HEK293 (cell line): ENCODE data around the gene KLRC4.

Source experiments
- HOXD13 ChIP-seq: sonication (generic); formaldehyde crosslinking; IDR thresholded peaks from 2 replicates; pipeline ENCODE4 v1.8.0; 2022; ENCODE audit warnings: missing genetic modification reagents, borderline replicate concordance
- IKZF3 ChIP-seq: fragments of 450-650 bp; IDR thresholded peaks from 2 replicates; pipeline ENCODE4 v1.5.0; 2018; ENCODE audit warnings: missing biosample characterization, mild to moderate bottlenecking, missing genetic modification characterization, moderate library complexity
- OVOL3 ChIP-seq: fragments of 450-650 bp; formaldehyde crosslinking; IDR thresholded peaks from 2 replicates; pipeline ENCODE4 v1.5.1; 2016; ENCODE audit warnings: missing biosample characterization, missing genetic modification characterization
- REPIN1 ChIP-seq: fragments of 450-650 bp; formaldehyde crosslinking; IDR thresholded peaks from 2 replicates; pipeline ENCODE4 v1.5.1; 2017; ENCODE audit warnings: missing biosample characterization, missing genetic modification characterization, low read depth
- YY2 ChIP-seq: fragments of 450-650 bp; formaldehyde crosslinking; IDR thresholded peaks from 2 replicates; pipeline ENCODE4 v1.5.1; 2016; ENCODE audit warnings: missing biosample characterization, missing genetic modification characterization
- ZNF112 ChIP-seq: fragments of 450-650 bp; formaldehyde crosslinking; IDR thresholded peaks from 2 replicates; pipeline ENCODE4 v1.5.0; 2017; ENCODE audit warnings: missing biosample characterization, missing genetic modification characterization
- ZNF132 ChIP-seq: fragments of 450-650 bp; formaldehyde crosslinking; IDR thresholded peaks from 2 replicates; pipeline ENCODE4 v1.5.1; 2017; ENCODE audit warnings: missing biosample characterization, missing genetic modification characterization, borderline replicate concordance
- ZNF174 ChIP-seq: fragments of 450-650 bp; formaldehyde crosslinking; IDR thresholded peaks from 2 replicates; pipeline ENCODE4 v1.5.0; 2017; ENCODE audit warnings: missing biosample characterization, mild to moderate bottlenecking, missing genetic modification characterization
- ZNF184 ChIP-seq: fragments of 450-650 bp; IDR thresholded peaks from 2 replicates; pipeline ENCODE4 v1.5.1; 2018; ENCODE audit warnings: missing biosample characterization, mild to moderate bottlenecking, missing genetic modification characterization
- ZNF202 ChIP-seq: fragments of 450-650 bp; formaldehyde crosslinking; IDR thresholded peaks from 2 replicates; pipeline ENCODE4 v1.5.1; 2016; ENCODE audit warnings: missing biosample characterization, missing genetic modification characterization, borderline replicate concordance
- ZNF211 ChIP-seq: fragments of 450-650 bp; formaldehyde crosslinking; IDR thresholded peaks from 2 replicates; pipeline ENCODE4 v1.5.1; 2016; ENCODE audit warnings: low read depth, missing biosample characterization, missing genetic modification characterization
- ZNF23 ChIP-seq: fragments of 450-650 bp; formaldehyde crosslinking; IDR thresholded peaks from 2 replicates; pipeline ENCODE4 v1.5.1; 2016; ENCODE audit warnings: missing biosample characterization, missing genetic modification characterization, borderline replicate concordance
- ZNF266 ChIP-seq: fragments of 450-650 bp; formaldehyde crosslinking; IDR thresholded peaks from 2 replicates; pipeline ENCODE4 v1.5.1; 2016; ENCODE audit warnings: missing biosample characterization, missing genetic modification characterization, low read depth
- ZNF311 ChIP-seq: fragments of 450-650 bp; formaldehyde crosslinking; IDR thresholded peaks from 2 replicates; pipeline ENCODE4 v1.5.1; 2017; ENCODE audit warnings: missing biosample characterization, missing genetic modification characterization, borderline replicate concordance
- ZNF324 ChIP-seq: fragments of 450-650 bp; formaldehyde crosslinking; IDR thresholded peaks from 2 replicates; pipeline ENCODE4 v1.5.1; 2016; ENCODE audit warnings: missing biosample characterization, missing genetic modification characterization
- ZNF366 ChIP-seq: fragments of 450-650 bp; formaldehyde crosslinking; conservative IDR thresholded peaks from 2 replicates; pipeline ENCODE4 v1.5.1; 2016; ENCODE audit warnings: missing biosample characterization, missing genetic modification characterization
- ZNF404 ChIP-seq: fragments of 450-650 bp; formaldehyde crosslinking; IDR thresholded peaks from 2 replicates; pipeline ENCODE4 v1.5.1; 2017; ENCODE audit warnings: missing biosample characterization, missing genetic modification characterization
- ZNF426 ChIP-seq: fragments of 450-650 bp; formaldehyde crosslinking; IDR thresholded peaks from 2 replicates; pipeline ENCODE4 v1.5.1; 2017; ENCODE audit warnings: missing biosample characterization, missing genetic modification characterization, mild to moderate bottlenecking, inconsistent platforms, moderate library complexity
- ZNF473 ChIP-seq: fragments of 450-650 bp; formaldehyde crosslinking; IDR thresholded peaks from 2 replicates; pipeline ENCODE4 v1.5.1; 2017; ENCODE audit warnings: missing biosample characterization, missing genetic modification characterization
- ZNF654 ChIP-seq: fragments of 450-650 bp; formaldehyde crosslinking; IDR thresholded peaks from 2 replicates; pipeline ENCODE4 v1.5.1; 2016; ENCODE audit warnings: low read depth, missing biosample characterization, missing genetic modification characterization
- ZNF776 ChIP-seq: fragments of 450-650 bp; formaldehyde crosslinking; IDR thresholded peaks from 2 replicates; pipeline ENCODE4 v1.5.0; 2017; ENCODE audit warnings: missing biosample characterization, missing genetic modification characterization, borderline replicate concordance
- ZSCAN16 ChIP-seq: fragments of 450-650 bp; formaldehyde crosslinking; IDR thresholded peaks from 2 replicates; pipeline ENCODE4 v1.5.1; 2016; ENCODE audit warnings: missing biosample characterization, missing genetic modification characterization
- TF ChIP-seq, protein P1 (sequence below): fragments of 450-650 bp; formaldehyde crosslinking; conservative IDR thresholded peaks from 2 replicates; pipeline ENCODE4 v1.5.1; 2016; ENCODE audit warnings: low read depth, missing biosample characterization, missing genetic modification characterization
- TF ChIP-seq, protein P2 (sequence below): fragments of 450-650 bp; formaldehyde crosslinking; IDR thresholded peaks from 2 replicates; pipeline ENCODE4 v1.5.1; 2016; ENCODE audit warnings: missing biosample characterization, missing genetic modification characterization, borderline replicate concordance
- TF ChIP-seq, protein P3 (sequence below): fragments of 450-650 bp; IDR thresholded peaks from 2 replicates; pipeline ENCODE4 v1.5.1; 2018; ENCODE audit warnings: missing biosample characterization, missing genetic modification characterization
- TF ChIP-seq, protein P4 (sequence below): fragments of 450-650 bp; formaldehyde crosslinking; IDR thresholded peaks from 2 replicates; pipeline ENCODE4 v1.5.1; 2016; ENCODE audit warnings: missing biosample characterization, missing genetic modification characterization

KLRC4 gene

DNA sequence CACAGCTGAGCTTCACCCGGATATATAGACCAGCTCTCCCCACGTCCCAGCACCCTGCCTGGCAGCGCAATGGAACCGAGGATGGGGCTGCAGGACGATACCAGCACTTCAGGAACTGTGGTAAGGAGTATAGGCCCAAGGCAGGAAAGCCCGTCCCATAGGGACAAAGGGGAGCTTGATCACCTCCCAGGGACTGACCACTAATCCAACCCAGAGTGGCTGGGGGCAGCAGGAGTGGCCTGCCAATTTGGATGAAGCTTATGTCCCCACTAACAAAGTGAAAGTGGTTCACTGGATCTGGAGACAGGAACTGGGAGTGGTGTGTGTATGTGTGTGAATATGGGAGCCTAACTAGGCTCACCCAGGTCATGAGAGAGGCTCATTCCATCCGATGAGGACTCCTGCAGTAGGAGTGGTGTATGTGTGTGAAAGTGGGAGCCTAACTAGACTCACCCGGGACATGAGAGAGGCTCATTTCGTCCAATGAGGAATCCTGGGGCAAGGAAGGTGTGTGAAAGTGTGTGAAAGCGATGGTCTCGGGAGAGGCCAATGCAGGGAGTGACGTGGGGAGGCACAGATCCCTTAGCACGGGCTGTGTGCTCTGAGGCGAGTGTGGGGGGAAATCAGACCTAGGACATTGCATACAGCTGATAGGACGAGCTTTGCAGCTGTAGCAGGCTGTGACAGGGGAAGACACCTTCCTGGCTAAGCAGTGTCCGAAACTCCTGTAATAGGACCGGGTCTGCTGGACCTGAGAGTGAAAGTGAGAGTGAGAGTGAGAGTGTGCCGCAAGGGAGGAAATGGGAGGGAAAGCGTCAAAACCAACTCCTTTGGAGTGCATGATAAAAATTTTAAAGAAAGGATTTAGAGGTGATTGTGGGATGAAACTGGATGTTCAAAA lies 45.4 kb downstream of the KLRC4 start (continued):
- TF ChIP-seq, protein P1, sequence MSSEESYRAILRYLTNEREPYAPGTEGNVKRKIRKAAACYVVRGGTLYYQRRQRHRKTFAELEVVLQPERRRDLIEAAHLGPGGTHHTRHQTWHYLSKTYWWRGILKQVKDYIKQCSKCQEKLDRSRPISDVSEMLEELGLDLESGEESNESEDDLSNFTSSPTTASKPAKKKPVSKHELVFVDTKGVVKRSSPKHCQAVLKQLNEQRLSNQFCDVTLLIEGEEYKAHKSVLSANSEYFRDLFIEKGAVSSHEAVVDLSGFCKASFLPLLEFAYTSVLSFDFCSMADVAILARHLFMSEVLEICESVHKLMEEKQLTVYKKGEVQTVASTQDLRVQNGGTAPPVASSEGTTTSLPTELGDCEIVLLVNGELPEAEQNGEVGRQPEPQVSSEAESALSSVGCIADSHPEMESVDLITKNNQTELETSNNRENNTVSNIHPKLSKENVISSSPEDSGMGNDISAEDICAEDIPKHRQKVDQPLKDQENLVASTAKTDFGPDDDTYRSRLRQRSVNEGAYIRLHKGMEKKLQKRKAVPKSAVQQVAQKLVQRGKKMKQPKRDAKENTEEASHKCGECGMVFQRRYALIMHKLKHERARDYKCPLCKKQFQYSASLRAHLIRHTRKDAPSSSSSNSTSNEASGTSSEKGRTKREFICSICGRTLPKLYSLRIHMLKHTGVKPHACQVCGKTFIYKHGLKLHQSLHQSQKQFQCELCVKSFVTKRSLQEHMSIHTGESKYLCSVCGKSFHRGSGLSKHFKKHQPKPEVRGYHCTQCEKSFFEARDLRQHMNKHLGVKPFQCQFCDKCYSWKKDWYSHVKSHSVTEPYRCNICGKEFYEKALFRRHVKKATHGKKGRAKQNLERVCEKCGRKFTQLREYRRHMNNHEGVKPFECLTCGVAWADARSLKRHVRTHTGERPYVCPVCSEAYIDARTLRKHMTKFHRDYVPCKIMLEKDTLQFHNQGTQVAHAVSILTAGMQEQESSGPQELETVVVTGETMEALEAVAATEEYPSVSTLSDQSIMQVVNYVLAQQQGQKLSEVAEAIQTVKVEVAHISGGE (tag by site-specific recombination) = no peak
- TF ChIP-seq ZNF776 (tag by site-specific recombination) (no peak), ZSCAN16 (tag by site-specific recombination) (no peak), ZNF266 (tag by site-specific recombination) (no peak), HOXD13 (CRISPR knock-in tag) (no peak), ZNF23 (tag by site-specific recombination) (no peak), ZNF211 (tag by site-specific recombination) (no peak), ZNF473 (tag by site-specific recombination) (no peak), YY2 (tag by site-specific recombination) (no peak), ZNF202 (tag by site-specific recombination) (no peak), ZNF324 (tag by site-specific recombination) (no peak), ZNF132 (tag by site-specific recombination) (no peak), ZNF184 (tag by site-specific recombination) (no peak), OVOL3 (no peak), ZNF112 (tag by site-specific recombination) (no peak), ZNF311 (tag by site-specific recombination) (no peak), ZNF174 (tag by site-specific recombination) (no peak), REPIN1 (tag by site-specific recombination) (no peak), IKZF3 (tag by site-specific recombination) (no peak; the same call in 1 of the 2 replicates), ZNF404 (tag by site-specific recombination) (no peak), ZNF654 (tag by site-specific recombination) (no peak), ZNF366 (tag by site-specific recombination) (peak; percentile 77), ZNF426 (tag by site-specific recombination) (no peak)
- TF ChIP-seq, protein P2, sequence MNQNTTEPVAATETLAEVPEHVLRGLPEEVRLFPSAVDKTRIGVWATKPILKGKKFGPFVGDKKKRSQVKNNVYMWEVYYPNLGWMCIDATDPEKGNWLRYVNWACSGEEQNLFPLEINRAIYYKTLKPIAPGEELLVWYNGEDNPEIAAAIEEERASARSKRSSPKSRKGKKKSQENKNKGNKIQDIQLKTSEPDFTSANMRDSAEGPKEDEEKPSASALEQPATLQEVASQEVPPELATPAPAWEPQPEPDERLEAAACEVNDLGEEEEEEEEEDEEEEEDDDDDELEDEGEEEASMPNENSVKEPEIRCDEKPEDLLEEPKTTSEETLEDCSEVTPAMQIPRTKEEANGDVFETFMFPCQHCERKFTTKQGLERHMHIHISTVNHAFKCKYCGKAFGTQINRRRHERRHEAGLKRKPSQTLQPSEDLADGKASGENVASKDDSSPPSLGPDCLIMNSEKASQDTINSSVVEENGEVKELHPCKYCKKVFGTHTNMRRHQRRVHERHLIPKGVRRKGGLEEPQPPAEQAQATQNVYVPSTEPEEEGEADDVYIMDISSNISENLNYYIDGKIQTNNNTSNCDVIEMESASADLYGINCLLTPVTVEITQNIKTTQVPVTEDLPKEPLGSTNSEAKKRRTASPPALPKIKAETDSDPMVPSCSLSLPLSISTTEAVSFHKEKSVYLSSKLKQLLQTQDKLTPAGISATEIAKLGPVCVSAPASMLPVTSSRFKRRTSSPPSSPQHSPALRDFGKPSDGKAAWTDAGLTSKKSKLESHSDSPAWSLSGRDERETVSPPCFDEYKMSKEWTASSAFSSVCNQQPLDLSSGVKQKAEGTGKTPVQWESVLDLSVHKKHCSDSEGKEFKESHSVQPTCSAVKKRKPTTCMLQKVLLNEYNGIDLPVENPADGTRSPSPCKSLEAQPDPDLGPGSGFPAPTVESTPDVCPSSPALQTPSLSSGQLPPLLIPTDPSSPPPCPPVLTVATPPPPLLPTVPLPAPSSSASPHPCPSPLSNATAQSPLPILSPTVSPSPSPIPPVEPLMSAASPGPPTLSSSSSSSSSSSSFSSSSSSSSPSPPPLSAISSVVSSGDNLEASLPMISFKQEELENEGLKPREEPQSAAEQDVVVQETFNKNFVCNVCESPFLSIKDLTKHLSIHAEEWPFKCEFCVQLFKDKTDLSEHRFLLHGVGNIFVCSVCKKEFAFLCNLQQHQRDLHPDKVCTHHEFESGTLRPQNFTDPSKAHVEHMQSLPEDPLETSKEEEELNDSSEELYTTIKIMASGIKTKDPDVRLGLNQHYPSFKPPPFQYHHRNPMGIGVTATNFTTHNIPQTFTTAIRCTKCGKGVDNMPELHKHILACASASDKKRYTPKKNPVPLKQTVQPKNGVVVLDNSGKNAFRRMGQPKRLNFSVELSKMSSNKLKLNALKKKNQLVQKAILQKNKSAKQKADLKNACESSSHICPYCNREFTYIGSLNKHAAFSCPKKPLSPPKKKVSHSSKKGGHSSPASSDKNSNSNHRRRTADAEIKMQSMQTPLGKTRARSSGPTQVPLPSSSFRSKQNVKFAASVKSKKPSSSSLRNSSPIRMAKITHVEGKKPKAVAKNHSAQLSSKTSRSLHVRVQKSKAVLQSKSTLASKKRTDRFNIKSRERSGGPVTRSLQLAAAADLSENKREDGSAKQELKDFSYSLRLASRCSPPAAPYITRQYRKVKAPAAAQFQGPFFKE = 0 out of 2 replicates have a peak, but pooled peaks have one; percentile 53
- TF ChIP-seq, protein P3, sequence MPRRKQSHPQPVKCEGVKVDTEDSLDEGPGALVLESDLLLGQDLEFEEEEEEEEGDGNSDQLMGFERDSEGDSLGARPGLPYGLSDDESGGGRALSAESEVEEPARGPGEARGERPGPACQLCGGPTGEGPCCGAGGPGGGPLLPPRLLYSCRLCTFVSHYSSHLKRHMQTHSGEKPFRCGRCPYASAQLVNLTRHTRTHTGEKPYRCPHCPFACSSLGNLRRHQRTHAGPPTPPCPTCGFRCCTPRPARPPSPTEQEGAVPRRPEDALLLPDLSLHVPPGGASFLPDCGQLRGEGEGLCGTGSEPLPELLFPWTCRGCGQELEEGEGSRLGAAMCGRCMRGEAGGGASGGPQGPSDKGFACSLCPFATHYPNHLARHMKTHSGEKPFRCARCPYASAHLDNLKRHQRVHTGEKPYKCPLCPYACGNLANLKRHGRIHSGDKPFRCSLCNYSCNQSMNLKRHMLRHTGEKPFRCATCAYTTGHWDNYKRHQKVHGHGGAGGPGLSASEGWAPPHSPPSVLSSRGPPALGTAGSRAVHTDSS (tag by site-specific recombination) = no peak
- TF ChIP-seq, protein P4, sequence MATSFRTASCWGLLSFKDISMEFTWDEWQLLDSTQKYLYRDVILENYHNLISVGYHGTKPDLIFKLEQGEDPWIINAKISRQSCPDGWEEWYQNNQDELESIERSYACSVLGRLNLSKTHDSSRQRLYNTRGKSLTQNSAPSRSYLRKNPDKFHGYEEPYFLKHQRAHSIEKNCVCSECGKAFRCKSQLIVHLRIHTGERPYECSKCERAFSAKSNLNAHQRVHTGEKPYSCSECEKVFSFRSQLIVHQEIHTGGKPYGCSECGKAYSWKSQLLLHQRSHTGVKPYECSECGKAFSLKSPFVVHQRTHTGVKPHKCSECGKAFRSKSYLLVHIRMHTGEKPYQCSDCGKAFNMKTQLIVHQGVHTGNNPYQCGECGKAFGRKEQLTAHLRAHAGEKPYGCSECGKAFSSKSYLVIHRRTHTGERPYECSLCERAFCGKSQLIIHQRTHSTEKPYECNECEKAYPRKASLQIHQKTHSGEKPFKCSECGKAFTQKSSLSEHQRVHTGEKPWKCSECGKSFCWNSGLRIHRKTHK = no peak
